ENCODE measurements around the gene UNC5C.
A peak's percentile ranks its signal among the peaks of the same experiment; 100 is the strongest.

The UNC5C gene

GRCh38 chr4:95548738-95549245 is at the start of gene UNC5C:
Gene UNC5C (minus strand): TSS chr4:95548973.
- DNase-seq = no peak

DNA sequence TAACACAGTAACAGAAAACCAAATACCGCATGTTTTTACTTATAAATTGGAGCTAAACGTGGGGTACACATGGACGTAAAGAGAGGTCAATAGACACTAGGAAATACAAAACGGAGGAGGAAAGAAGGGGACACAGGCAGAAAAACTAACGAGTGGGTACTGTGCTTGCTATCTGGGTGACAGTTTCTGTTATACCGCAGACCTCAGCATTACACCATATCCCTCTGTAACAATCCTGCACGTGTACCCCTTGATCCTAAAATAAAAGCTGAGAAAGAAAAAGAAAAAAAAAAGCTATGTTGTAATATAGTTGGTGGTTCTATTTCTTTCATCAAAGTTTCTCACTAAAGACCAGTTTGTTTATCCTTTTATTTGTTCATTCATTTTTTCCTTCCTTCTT is 47.9 kb upstream of the UNC5C start:
- DNase-seq = no peak

DNA sequence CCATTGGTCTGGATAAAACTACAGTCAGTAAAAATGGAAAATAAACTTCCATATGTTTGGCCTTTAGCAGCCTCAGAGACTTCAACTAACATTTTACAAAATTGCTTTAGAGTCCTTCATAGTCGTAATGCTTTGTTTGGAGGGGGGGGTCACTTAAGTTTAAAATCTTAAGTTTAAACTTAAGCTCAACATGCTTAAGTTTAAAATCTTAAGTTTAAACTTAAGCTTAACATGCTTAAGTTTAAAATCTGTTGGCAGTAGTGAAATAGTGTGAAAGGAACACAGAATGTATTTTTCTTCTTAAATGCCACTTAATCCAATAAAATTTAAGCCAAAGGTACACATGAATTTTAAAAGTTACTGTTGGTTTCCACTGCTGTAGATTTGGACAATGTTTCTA is 45.9 kb upstream of the UNC5C start:
- DNase-seq = no peak

DNA sequence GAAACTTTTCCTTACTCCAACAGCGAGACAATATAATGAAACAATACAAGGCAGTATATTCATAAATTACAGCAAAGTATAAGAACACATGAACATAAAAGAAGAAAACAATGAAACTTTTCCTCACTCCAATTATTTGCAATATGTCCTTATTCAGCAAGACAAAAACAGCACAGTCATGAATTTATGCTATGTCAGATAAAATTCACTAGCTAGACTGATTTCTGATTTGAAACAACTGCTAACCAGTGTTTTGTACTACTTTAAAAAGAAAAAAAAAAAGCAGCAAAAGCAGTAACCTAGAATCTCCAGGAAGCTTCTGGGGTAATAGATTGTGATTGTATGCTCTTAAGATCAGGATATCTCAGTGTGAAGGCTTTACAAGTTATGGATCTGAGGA is 45.2 kb upstream of the UNC5C start:
- no peak for DNase-seq

DNA sequence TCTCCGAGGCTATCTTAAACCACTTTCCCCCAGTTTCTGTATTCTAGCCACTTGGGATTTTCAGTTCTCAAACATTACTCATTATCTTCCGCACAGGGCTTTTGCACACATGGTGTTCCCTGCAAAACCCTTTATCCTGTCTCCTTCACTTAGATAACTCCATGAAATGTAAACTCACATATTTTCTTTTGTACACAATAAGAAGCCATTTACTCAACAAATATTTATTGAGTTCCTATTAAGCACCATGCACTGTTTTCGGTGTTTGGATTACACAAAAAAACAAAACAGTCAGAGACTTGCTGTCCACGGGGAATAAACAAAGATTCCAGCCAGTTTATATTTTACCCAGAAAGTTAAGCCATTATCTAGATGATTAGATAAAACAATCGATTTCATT is 42.5 kb upstream of the UNC5C start:
- DNase-seq = no peak

DNA sequence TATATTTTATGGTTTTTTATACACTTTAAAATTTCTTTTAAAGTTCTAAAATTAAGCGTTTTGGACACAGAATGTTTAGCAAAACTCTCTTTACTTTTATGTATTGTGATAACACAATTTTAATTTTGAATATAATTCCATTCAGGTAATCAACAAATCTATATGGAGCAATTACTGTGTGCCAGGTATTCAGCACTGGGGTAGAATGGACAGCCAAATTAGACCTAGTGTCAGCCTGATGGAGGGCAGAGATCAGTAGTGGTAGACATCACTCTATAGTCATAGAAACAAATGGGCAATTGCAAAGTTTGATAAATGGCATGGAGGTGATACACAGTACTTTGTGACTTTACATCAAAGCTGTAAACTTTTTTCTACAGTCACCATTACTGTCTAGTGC is 41.8 kb upstream of the UNC5C start:
- DNase-seq = no peak

- no peak for DNase-seq
These were observed 36.4 kb upstream of the UNC5C start for GRCh38 chr4:95585016-95585695.

GRCh38 chr4:95580226-95580625 is 31.5 kb upstream of the UNC5C start:
- no peak for DNase-seq

GRCh38 chr4:95572304-95572991 is 23.7 kb upstream of the UNC5C start:
- peak; percentile 74 for DNase-seq

- no peak for DNase-seq
These were observed 22.8 kb upstream of the UNC5C start for GRCh38 chr4:95571577-95571976.

GRCh38 chr4:95563638-95564337 is 15.0 kb upstream of the UNC5C start:
- DNase-seq = no peak

GRCh38 chr4:95560774-95561173 is 12.0 kb upstream of the UNC5C start:
- DNase-seq = no peak

GRCh38 chr4:95556207-95556859 is 7.6 kb upstream of the UNC5C start:
- no peak for DNase-seq

- DNase-seq = no peak
These were observed 4.3 kb upstream of the UNC5C start for GRCh38 chr4:95552942-95553550.

DNA sequence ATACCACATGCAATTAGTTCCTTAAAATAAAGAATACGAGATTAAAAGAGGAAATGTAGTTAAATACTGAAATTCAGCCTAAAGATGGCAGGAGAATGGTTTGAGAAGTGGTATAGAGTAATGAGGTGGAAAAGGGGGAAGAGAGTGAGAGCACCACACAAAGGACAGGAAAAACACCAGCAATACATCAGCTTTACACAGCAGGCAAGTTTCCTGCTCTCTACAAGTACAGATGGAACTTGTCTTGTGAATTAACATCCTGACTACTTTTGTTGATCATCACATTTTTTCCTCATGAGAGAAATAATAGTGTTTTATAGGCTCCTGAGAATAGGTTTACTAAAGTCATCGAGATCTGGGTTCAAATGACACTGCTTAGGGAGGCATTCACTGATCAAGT is 2.9 kb upstream of the UNC5C start:
- DNase-seq = no peak

DNA sequence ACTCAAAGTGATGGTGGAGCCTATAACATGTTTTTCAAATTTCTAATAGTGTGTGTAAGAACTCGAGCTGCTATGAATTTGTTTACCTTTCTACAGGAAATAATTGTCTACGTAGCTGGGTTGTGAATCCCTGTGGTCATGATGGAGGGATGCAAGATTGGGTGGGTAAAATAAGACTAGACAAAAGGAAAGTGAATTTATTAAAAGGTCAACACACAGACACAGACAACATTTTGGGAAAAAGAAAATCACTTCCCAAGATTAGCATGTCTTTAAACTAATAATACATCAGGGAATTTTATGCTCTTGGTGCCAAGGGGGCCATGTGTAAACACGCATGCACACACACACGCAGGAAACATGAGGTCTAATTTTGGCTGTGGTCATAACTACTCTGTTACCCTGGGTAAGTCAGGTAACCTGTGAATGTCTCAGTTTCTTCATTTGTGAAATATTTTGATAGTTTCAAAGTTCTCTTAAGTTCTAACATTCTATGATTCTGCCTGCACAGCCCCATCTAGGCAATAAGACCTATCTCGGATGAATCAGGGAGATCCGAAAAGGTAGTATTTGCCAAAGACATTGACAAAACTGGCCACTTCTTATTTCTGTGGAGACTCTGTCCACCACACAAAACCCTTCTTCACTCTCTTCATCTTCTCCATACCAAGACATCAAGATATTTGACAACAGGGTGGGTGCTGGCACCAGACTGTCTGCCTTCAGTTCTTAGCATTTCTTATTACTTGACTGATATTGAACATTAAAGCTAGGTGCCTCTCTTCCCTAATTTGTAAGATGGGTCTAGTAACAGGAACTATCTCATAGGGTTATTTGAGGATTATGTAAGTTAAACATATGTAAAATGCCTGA is 1.6 kb upstream of the UNC5C start:
- DNase-seq = no peak

- no peak for DNase-seq
These were observed 707 bp upstream of the UNC5C start for GRCh38 chr4:95549246-95550114.

GRCh38 chr4:95547715-95548471 is 880 bp downstream of the UNC5C start:
- DNase-seq = no peak

GRCh38 chr4:95546866-95547714 is 1.7 kb downstream of the UNC5C start:
- no peak for DNase-seq

All from NCI-H2029 (cell line).